ENCODE data around the gene RNF144A. TPM values are rescaled to one million over a fixed set of nuclear protein-coding genes. Genes with fewer than 3 reads are reported as not detected.

RNF144A gene
- total and polyA plus RNA-seq, 2 donors (not counting 1 experiment from before 2014, with no cell fraction given) = 1.2 to 1.6 TPM

- H3K27ac Mint-ChIP-seq = no peak overlapping the region
- no peak for ATAC-seq (ENCODE audit: low read depth)
- ChIA-PET CTCF (no interaction called here), POLR2A (no interaction called here)
- Histone ChIP-seq H3K4me1 (ENCODE audit: control insufficient read depth in 2 of 2, insufficient read depth in 2 of 2, low read length in 2 of 2) (peaks cover 6 to 13% of the 10 kb centered on the region in 2 donors), H3K9me3 (ENCODE audit: control extremely low read depth in 1 of 3, control insufficient read depth in 2 of 3, insufficient read depth in 1 of 3, low read length in 2 of 3) (no peaks in the 10 kb centered on the region), H3K36me3 (replicated peaks in 1 of 2; ENCODE audit: control extremely low read depth in 1 of 2, control insufficient read depth in 1 of 2, extremely low read depth in 1 of 2, insufficient read depth in 2 of 2, low read length in 1 of 2) (peaks cover 0 to 2% of the 10 kb centered on the region in 2 experiments), H3K79me2 (ENCODE audit: control insufficient read depth, insufficient read depth, low read length) (no peaks in the 10 kb centered on the region), H3K27ac (ENCODE audit: low read length in 2 of 2) (no peak overlapping the region), H4K20me1 (ENCODE audit: control insufficient read depth, insufficient read depth, low read length, poor library complexity, severe bottlenecking) (no peaks in the 10 kb centered on the region), H3K4me2 (replicated peaks; ENCODE audit: low read depth, low read length, poor library complexity, severe bottlenecking) (no peak overlapping the region), H3K9ac (ENCODE audit: low read length) (no peak overlapping the region), H3K27me3 (replicated peaks in 1 of 4; ENCODE audit: control extremely low read depth in 1 of 4, control insufficient read depth in 3 of 4, insufficient read depth in 4 of 4, low read length in 3 of 4) (no peaks in the 10 kb centered on the region), H2AFZ (ENCODE audit: insufficient read depth, low read depth, low read length, poor library complexity, severe bottlenecking) (no peak overlapping the region), H3K4me3 (ENCODE audit: control extremely low read depth in 1 of 5, extremely low read depth in 1 of 5, insufficient read depth in 1 of 5, low read depth in 2 of 5, low read length in 4 of 5) (no peak overlapping the region)
- no peak for DNase-seq
- H3K27me3 Mint-ChIP-seq = no peaks in the 10 kb centered on the region
- H3K4me1 Mint-ChIP-seq = peaks cover 12% of the 10 kb centered on the region
- H3K4me3 Mint-ChIP-seq = no peak overlapping the region
- intact Hi-C loops (cut with micrococcal nuclease) = no loop called here
- WGBS (ENCODE audit: insufficient coverage) = no CpG with 5 or more reads among the region's 2 CpGs
- TF ChIP-seq EZH2 (IDR thresholded peaks at IDR 0.05; ENCODE audit: borderline replicate concordance, insufficient read depth, low read depth, low read length, poor library complexity, severe bottlenecking) = no peak
- TF ChIP-seq CTCF (IDR thresholded peaks at IDR 0.05) = no peak
- no peaks in the 10 kb centered on the region for H3K9me3 Mint-ChIP-seq (ENCODE audit: insufficient read depth)
Measured at GRCh38 chr2:6940820-6941219, 23.6 kb downstream of the RNF144A start.

- TF ChIP-seq EZH2 (IDR thresholded peaks at IDR 0.05; ENCODE audit: borderline replicate concordance, insufficient read depth, low read depth, low read length, poor library complexity, severe bottlenecking) (no peak), CTCF (IDR thresholded peaks at IDR 0.05) (no peak)
- 97% methylated on average over 3 of the region's 10 CpGs for WGBS (ENCODE audit: insufficient coverage)
- H3K4me3 Mint-ChIP-seq = no peak overlapping the region
- no peak for ATAC-seq (ENCODE audit: low read depth)
- POLR2A ChIA-PET = no interaction called here
- peaks cover 6 to 13% of the 10 kb centered on the region in 2 donors for H3K4me1 ChIP-seq (ENCODE audit: control insufficient read depth in 2 of 2, insufficient read depth in 2 of 2, low read length in 2 of 2)
- no peaks in the 10 kb centered on the region for H3K27me3 Mint-ChIP-seq
- no peaks in the 10 kb centered on the region for H3K9me3 Mint-ChIP-seq (ENCODE audit: insufficient read depth)
- intact Hi-C loops (cut with micrococcal nuclease) = no loop called here
- H3K4me1 Mint-ChIP-seq = peaks cover 11% of the 10 kb centered on the region
- no peak overlapping the region for H3K9ac ChIP-seq (ENCODE audit: low read length)
- no peaks in the 10 kb centered on the region for H4K20me1 ChIP-seq (ENCODE audit: control insufficient read depth, insufficient read depth, low read length, poor library complexity, severe bottlenecking)
- no peaks in the 10 kb centered on the region for H3K9me3 ChIP-seq (ENCODE audit: control extremely low read depth in 1 of 3, control insufficient read depth in 2 of 3, insufficient read depth in 1 of 3, low read length in 2 of 3)
- H3K27me3 ChIP-seq (replicated peaks in 1 of 4; ENCODE audit: control extremely low read depth in 1 of 4, control insufficient read depth in 3 of 4, insufficient read depth in 4 of 4, low read length in 3 of 4) = no peaks in the 10 kb centered on the region
- H3K79me2 ChIP-seq (ENCODE audit: control insufficient read depth, insufficient read depth, low read length) = no peaks in the 10 kb centered on the region
- no peak overlapping the region for H3K4me2 ChIP-seq (replicated peaks; ENCODE audit: low read depth, low read length, poor library complexity, severe bottlenecking)
- H3K27ac ChIP-seq (ENCODE audit: low read length in 2 of 2) = no peak overlapping the region
- H2AFZ ChIP-seq (ENCODE audit: insufficient read depth, low read depth, low read length, poor library complexity, severe bottlenecking) = no peak overlapping the region
- DNase-seq = no peak
- no peak overlapping the region for H3K27ac Mint-ChIP-seq
- H3K36me3 ChIP-seq (replicated peaks in 1 of 2; ENCODE audit: control extremely low read depth in 1 of 2, control insufficient read depth in 1 of 2, extremely low read depth in 1 of 2, insufficient read depth in 2 of 2, low read length in 1 of 2) = peaks cover 0 to 2% of the 10 kb centered on the region in 2 experiments
- no peak overlapping the region for H3K4me3 ChIP-seq (ENCODE audit: control extremely low read depth in 1 of 5, extremely low read depth in 1 of 5, insufficient read depth in 1 of 5, low read depth in 2 of 5, low read length in 4 of 5)
- CTCF ChIA-PET = no interaction called here
Measured at GRCh38 chr2:6941299-6942046, 24.3 kb downstream of the RNF144A start.
